ENCODE results near the gene ZHX3.

GRCh38 chr20:41329435-41330342 lies 12.2 kb upstream of the ZHX3 start:
- TF ChIP-seq, protein P1, sequence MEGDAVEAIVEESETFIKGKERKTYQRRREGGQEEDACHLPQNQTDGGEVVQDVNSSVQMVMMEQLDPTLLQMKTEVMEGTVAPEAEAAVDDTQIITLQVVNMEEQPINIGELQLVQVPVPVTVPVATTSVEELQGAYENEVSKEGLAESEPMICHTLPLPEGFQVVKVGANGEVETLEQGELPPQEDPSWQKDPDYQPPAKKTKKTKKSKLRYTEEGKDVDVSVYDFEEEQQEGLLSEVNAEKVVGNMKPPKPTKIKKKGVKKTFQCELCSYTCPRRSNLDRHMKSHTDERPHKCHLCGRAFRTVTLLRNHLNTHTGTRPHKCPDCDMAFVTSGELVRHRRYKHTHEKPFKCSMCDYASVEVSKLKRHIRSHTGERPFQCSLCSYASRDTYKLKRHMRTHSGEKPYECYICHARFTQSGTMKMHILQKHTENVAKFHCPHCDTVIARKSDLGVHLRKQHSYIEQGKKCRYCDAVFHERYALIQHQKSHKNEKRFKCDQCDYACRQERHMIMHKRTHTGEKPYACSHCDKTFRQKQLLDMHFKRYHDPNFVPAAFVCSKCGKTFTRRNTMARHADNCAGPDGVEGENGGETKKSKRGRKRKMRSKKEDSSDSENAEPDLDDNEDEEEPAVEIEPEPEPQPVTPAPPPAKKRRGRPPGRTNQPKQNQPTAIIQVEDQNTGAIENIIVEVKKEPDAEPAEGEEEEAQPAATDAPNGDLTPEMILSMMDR (conservative IDR thresholded peaks at IDR 0.05; ENCODE audit: low read depth, low read length): no peak
- peak; percentile 90 for TF ChIP-seq USF2 (IDR thresholded peaks at IDR 0.05; ENCODE audit: low read depth, low read length)
- TF ChIP-seq FOS (IDR thresholded peaks at IDR 0.05; ENCODE audit: low read depth, low read length): peak; percentile 76
- TF ChIP-seq BHLHE40 (IDR thresholded peaks at IDR 0.05; ENCODE audit: low read depth, low read length): peak; percentile 67
- peak; percentile 72; the same call in 1 of the 2 replicates for TF ChIP-seq POLR2A (IDR thresholded peaks at IDR 0.05; ENCODE audit: low read depth, low read length)
- no peak for TF ChIP-seq CHD1 (IDR thresholded peaks at IDR 0.05; ENCODE audit: low read depth, low read length)
